Measurements from ENCODE around the gene DCP1B.

- TF ChIP-seq, protein P1, sequence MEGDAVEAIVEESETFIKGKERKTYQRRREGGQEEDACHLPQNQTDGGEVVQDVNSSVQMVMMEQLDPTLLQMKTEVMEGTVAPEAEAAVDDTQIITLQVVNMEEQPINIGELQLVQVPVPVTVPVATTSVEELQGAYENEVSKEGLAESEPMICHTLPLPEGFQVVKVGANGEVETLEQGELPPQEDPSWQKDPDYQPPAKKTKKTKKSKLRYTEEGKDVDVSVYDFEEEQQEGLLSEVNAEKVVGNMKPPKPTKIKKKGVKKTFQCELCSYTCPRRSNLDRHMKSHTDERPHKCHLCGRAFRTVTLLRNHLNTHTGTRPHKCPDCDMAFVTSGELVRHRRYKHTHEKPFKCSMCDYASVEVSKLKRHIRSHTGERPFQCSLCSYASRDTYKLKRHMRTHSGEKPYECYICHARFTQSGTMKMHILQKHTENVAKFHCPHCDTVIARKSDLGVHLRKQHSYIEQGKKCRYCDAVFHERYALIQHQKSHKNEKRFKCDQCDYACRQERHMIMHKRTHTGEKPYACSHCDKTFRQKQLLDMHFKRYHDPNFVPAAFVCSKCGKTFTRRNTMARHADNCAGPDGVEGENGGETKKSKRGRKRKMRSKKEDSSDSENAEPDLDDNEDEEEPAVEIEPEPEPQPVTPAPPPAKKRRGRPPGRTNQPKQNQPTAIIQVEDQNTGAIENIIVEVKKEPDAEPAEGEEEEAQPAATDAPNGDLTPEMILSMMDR (IDR thresholded peaks at IDR 0.05) = no peak
- no peak for TF ChIP-seq POLR2A (IDR thresholded peaks at IDR 0.05)
Observed at GRCh38 chr12:1978078-1978862, 26.0 kb downstream of the DCP1B start.
